NCI-H226 (cell line): ENCODE data around the gene NAA25.
"Not testable (repeated sequence)": the region's sequence is repeated elsewhere in the genome, so short reads cannot be mapped to it uniquely, and the experiment has no call there.

Experiments used
- DNase-seq: peaks from one replicate; pipeline ENCODE4 v3.0.0-alpha.2; 2015

The NAA25 gene

DNA sequence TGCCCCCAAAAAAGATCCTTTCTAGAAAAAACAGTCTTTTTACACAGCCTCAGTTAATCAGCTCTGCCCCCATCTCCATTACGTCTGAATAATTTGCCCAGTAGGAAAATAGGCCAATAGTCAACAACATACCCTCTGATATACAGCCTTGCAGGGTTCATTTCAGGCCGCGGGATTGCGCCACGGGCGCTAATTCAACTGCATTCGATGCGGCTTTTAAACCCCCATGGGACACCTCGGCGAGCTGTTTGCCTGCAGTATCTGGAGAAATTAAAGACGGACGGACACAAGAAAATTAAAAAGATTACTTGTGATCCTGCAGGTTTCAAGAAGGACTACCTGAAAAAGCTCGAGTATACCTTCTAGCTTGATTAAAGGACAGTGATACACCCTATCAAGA, 59.2 kb downstream of the NAA25 start:
- DNase-seq: no peak

GRCh38 chr12:112046003-112046402, 62.6 kb downstream of the NAA25 start:
- DNase-seq: no peak

GRCh38 chr12:112036614-112037013, 72.0 kb downstream of the NAA25 start:
- not testable (repeated sequence) for DNase-seq

GRCh38 chr12:112035219-112035785, 73.3 kb downstream of the NAA25 start:
- DNase-seq: no peak

- DNase-seq: no peak
Observed at GRCh38 chr12:112032292-112032691, 76.3 kb downstream of the NAA25 start.

DNA sequence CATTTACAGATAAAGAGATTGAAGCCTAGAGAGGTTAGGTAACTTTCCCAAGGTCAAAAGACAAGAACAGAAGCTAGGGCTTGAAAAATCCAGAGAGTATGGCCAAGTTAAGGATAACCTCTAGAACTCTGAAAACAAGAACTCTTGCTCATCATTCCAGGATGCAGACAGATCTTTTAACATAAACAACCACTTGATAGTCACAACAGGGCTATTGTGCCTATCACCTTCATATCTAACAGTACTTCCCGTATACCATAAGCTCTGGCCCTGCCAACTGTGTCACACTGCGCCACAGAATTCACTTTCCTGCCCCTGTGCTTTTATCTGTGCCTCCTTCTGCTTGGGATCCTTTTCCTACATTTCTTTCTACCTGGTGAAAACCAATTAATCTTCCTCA, 77.1 kb downstream of the NAA25 start:
- DNase-seq: no peak

DNA sequence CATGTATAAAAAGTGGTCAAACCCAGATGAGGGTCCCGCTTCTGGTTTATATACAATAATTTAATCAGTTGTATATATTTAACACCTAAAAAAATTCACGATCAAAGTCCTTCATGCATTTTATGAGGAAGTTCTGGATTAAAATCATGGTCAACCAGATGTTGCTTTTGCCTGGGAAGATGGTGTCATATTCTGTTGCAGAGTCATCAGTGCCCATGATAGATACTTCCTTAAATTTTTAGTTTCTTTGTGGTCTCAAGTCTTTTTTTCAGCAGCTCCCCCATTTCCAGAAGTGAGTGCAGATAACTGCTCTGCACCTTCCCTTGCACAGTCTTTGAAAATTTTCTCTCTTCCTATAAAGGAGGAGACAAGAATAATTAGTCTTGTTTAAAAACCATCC, 79.3 kb downstream of the NAA25 start:
- no peak for DNase-seq

DNA sequence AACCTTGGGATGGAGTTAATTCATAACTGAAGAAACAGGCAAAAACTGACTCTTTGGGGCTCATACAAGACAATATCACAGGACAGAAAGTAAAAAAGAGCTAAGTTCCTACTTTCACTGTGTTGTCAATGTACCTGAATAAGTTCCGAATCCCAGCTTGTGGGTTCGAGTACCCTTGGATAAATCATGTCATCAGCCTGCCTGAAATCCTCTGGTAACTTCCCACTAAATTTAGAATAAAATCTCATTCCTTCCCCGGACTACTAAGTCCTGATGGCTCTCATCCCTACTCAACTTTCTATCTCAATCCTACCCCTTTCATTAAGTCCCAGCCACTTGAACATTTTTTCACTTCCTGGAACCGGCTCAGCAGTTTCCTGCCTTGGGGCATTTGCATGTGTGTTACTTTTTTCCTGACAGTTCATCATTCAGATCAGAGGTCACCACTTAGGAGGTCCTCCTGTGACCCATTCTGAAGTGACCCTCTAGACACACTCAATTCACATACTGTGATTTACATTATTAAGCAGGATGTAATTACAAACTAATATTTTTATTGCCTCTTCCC, 82.7 kb downstream of the NAA25 start:
- no peak for DNase-seq

DNA sequence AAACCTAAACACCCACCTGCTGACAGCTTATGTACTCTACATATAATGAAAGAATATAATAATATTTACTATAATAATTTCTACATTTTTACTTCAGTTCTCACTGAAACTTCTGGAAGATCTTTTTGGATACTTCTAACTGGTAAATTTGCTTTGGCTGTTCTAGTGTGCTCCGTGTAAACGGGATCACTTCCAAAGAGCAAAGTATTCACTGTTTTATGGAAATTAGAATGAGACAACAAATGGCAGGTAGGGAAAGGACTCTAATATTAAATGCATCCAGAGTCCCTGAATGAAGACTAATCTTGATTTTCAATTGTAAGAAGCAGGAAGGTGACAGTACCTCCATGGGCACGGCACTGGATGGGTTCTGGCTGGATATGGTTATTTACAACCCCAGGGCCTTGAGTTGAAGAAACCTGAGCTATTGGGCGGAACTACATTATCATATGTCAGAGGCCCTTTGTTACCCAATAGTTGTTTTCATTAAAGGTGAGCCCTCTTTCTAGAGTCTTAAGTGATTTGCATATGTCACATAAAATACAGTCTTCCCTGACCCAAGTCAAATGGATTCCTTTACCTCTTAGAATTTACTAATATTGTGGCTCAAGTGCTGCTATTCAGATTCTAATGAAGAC, 84.7 kb downstream of the NAA25 start:
- no peak for DNase-seq

DNA sequence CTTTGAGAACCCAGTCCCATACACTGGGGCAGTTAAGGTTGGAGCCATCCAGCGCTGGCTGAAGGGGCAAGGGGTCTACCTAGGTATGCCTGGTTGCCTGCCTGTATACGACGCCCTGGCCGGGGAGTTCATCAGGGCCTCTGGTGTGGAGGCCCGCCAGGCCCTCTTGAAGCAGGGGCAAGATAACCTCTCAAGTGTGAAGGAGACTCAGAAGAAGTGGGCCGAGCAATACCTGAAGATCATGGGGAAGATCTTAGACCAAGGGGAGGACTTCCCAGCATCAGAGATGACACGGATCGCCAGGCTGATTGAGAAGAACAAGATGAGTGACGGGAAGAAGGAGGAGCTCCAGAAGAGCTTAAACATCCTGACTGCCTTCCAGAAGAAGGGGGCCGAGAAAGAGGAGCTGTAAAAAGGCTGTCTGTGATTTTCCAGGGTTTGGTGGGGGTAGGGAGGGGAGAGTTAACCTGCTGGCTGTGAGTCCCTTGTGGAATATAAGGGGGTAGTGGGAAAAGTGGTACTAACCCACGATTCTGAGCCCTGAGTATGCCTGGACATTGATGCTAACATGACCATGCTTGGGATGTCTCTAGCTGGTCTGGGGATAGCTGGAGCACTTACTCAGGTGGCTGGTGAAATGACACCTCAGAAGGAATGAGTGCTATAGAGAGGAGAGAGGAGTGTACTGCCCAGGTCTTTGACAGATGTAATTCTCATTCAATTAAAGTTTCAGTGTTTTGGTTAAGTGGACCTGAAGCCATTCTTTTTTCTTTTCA, 86.2 kb downstream of the NAA25 start:
- DNase-seq: no peak

DNA sequence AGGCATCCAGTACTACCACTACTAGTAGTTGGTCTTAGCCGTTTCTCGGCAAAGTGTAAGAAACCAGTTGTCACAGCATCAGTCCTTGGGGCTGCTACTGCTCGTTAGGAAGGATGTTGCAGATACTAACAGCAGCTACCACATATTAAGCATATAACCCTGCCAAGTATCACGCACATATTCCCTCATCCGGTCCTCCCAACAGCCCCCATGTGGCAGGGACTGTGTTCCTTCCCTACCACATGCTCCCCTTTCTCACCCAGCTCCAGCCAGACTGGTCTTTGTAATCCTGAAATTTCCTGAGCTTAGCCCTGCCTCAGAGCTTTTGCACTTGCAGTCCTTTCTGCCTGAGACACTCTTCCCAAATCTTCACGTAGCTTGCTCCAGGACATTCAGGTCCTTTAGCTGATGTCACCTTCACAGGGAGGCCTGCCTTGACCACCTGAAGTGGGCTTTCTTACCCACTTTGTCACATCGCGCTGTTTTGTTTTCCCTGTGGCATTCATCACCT, 87.6 kb downstream of the NAA25 start:
- no peak for DNase-seq

GRCh38 chr12:112018571-112019237, 89.9 kb downstream of the NAA25 start:
- peak; percentile 59 for DNase-seq

- DNase-seq: no peak
Observed at GRCh38 chr12:112017041-112017440, 91.5 kb downstream of the NAA25 start.

GRCh38 chr12:112015938-112016337, 92.6 kb downstream of the NAA25 start:
- no peak for DNase-seq

DNA sequence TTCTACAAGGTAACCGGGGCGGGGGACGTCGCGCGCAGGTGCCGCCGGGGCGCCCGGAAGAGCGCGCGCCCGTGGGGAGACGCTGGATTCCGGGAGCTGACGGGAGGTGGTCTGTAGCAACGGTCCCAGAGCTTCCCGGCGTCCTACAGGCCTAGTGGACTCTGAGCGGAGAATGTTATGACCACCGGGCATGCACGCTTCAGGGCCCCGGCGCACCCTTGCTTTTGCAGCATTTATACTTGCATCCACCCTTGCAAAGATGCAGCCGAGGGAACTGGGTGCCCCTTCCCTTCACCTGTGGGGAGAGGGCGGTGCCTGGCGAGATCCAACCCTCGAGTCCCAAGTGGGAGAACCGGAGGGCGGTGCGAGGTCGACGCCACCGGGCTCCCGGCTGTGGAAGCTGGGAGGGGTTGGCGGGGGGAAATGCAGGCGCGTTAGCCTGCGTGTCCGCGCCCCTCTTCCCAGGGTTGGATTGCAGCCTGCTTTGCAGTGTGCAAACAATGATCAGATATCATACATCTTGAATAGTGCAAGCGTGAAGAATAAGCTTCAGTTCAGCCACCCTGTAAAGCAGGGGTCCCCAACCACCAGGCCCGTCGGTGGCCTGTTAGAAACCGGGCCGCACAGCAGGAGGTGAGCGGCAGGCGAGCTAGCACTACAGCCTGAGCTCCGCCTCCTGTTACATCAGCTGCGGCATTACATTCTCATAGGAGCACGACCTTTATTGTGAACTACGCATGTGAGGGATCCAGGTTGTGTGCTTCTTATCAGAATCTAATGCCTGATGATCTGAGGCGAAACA, 94.8 kb downstream of the NAA25 start:
- peak; percentile 79 for DNase-seq

- DNase-seq: peak; percentile 95
Observed at GRCh38 chr12:112012775-112013600, 95.6 kb downstream of the NAA25 start, which contains the start of the genes ERP29 and TMEM116. Gene ERP29, plus strand, starts transcription at chr12:112013426. Its CDS starts 40 bp downstream, at chr12:112013466. Gene TMEM116, minus strand, starts transcription at chr12:112013165. Its CDS starts 7,895 bp downstream, at chr12:112005270.

DNA sequence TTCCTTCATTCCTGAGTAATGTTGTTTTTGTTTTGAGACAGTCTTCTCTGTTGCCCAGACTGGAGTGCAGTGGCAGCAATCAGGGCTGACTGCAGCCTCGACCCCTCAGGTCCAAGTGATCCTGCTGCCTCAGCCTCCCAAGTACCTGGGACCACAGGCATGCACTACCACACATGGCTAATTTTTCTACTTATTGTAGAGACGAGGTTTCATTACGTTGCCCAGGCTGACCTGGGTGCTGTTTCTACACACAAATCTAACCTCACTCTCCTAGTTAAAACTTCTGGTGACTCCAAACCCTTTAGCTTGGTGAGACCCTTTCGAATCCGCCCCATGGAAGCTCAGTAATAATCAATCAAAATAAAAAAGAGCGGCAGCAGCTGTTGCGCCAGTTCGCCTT, 96.9 kb downstream of the NAA25 start:
- DNase-seq: no peak

GRCh38 chr12:112010415-112011344, 97.9 kb downstream of the NAA25 start:
- DNase-seq: no peak

DNA sequence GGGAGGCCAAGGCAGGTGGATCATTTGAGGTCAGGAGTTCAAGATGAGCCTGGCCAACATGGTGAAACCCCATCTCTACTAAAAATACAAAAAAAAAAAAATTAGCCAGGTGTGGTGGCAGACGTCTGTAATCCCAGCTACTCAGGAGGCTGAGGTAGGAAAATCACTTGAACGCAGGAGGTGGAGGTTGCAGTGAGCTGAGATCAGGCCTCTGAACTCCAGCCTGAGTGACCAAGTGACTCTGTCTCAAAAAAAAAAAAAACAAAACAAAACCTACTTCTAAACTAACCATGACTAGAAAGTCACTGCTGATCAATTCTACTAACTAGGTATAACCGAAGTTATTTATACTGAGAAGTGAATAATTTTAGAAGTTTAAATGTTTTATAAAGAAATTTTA, 99.0 kb downstream of the NAA25 start:
- DNase-seq: not testable (repeated sequence)

DNA sequence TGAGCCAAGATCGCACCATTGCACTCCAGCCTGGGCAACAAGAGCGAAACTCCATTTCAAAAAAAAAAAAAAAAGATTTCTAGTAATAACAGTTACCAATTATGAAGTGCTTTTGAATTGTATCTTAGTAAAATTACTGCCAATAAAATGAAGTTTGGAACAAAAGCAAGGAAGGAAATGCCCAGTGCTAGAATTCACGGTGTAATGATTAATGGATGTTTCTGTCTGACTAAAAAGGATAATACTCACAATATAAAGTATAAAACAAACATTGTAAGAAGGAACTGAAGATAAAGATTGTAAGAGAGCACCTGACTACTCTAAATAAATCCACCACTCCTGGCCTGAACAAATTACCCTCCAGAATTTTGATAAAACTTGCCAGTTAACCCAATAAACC, 99.7 kb downstream of the NAA25 start:
- DNase-seq: no peak
